Stimulated activated CD4-positive, alpha-beta T cell treated with anti-CD3 and anti-CD28 coated beads, Interleukin-4, amount 100 ng/mL, for 48 hours (primary cell): ENCODE results near the gene NOXO1.

Experiments
- DNase-seq, 2 donors: peaks; one replicate each; pipeline ENCODE4 v3.0.0-alpha.2; 2020; ENCODE audit warnings: low read depth in 2 of 2

NOXO1 gene

GRCh38 chr16:1979271-1980029, 1.8 kb downstream of the NOXO1 start:
- DNase-seq = no peak

GRCh38 chr16:1978476-1979120, 2.7 kb downstream of the NOXO1 start:
- DNase-seq = no peak

- DNase-seq = no peak
Observed at GRCh38 chr16:1977875-1978268, 3.4 kb downstream of the NOXO1 start.

GRCh38 chr16:1976951-1977874, 4.1 kb downstream of the NOXO1 start:
- DNase-seq = no peak

- DNase-seq = no peak
Observed at GRCh38 chr16:1976216-1976520, 5.1 kb downstream of the NOXO1 start.

- DNase-seq = no peak
Observed at GRCh38 chr16:1975432-1976215, 5.6 kb downstream of the NOXO1 start.

GRCh38 chr16:1974157-1975070, 6.9 kb downstream of the NOXO1 start:
- DNase-seq = no peak

- DNase-seq = no peak
Observed at GRCh38 chr16:1973461-1974156, 7.7 kb downstream of the NOXO1 start.

- DNase-seq = no peak
Observed at GRCh38 chr16:1972490-1972877, 8.8 kb downstream of the NOXO1 start.

GRCh38 chr16:1971796-1972489, 9.3 kb downstream of the NOXO1 start, which contains the start of gene TBL3:
Gene TBL3 (plus strand): TSS chr16:1972053. CDS start chr16:1972165, 112 bp downstream.
- peak; percentile 91 to 95 for DNase-seq

- DNase-seq = no peak
Observed at GRCh38 chr16:1968146-1968953, 12.9 kb downstream of the NOXO1 start.

- no peak for DNase-seq
Observed at GRCh38 chr16:1966460-1966859, 14.8 kb downstream of the NOXO1 start, which contains the start of gene RNF151. Gene RNF151 (plus strand): TSS chr16:1966856. CDS start chr16:1966882, 26 bp downstream.

GRCh38 chr16:1965396-1966001, 15.8 kb downstream of the NOXO1 start:
- no peak for DNase-seq

GRCh38 chr16:1964506-1965395, 16.5 kb downstream of the NOXO1 start, which contains the start of gene RPS2:
Gene RPS2 (minus strand): TSS chr16:1964826. CDS start chr16:1964625, 201 bp downstream.
- peak; percentile 94 to 99 for DNase-seq

- DNase-seq = no peak
Observed at GRCh38 chr16:1963806-1964505, 17.3 kb downstream of the NOXO1 start.
